Measurements from ENCODE around the gene ADAR.

- no peak for TF ChIP-seq CTCF (IDR thresholded peaks at IDR 0.05)
- no peak for TF ChIP-seq POLR2A (IDR thresholded peaks at IDR 0.05)
Observed at GRCh38 chr1:154594811-154595210, 13.2 kb downstream of the ADAR start.

All from breast epithelium (tissue), 3 donors.